HL-60 (cell line): ENCODE results near the gene RGP1.

Source experiments
- DNase-seq, 2 experiments: peaks; one replicate each; pipeline ENCODE4 v3.0.0-alpha.2; 2010 to 2020; ENCODE audit warnings: low read depth in 1 of 2, low spot score in 1 of 2
- H3K27ac ChIP-seq: fragments of 250-450 bp; sonication (Bioruptor Pico); replicated peaks from 2 replicates; pipeline ENCODE4 v1.5.1; 2020; ENCODE audit warnings: mild to moderate bottlenecking, moderate library complexity
- H3K27me3 ChIP-seq: fragments of 250-450 bp; sonication (Bioruptor Pico); 2 replicates; pipeline ENCODE4 v1.5.1; 2021; ENCODE audit warnings: mild to moderate bottlenecking, moderate library complexity; ENCODE audit not compliant: insufficient read depth, poor library complexity, severe bottlenecking
- H3K4me3 ChIP-seq: replicated peaks from 2 replicates; pipeline ENCODE4 v1.5.1; 2011; ENCODE audit warnings: mild to moderate bottlenecking, control low read depth, low read length; ENCODE audit not compliant: insufficient read depth
- GABPA ChIP-seq: IDR thresholded peaks from 2 replicates; pipeline ENCODE4 v1.6.1; 2012; ENCODE audit warnings: low read depth
- POLR2AphosphoS5 ChIP-seq: IDR thresholded peaks from 2 replicates; pipeline ENCODE4 v1.6.1; 2012; ENCODE audit warnings: low read depth
- REST ChIP-seq: IDR thresholded peaks from 2 replicates; pipeline ENCODE4 v1.6.1; 2012; ENCODE audit warnings: low read depth; ENCODE audit not compliant: insufficient replicate concordance
- SPI1 ChIP-seq: IDR thresholded peaks from 2 replicates; pipeline ENCODE4 v1.6.1; 2012; ENCODE audit warnings: low read depth, mild to moderate bottlenecking, borderline replicate concordance
- TF ChIP-seq, protein P1 (sequence below): IDR thresholded peaks from one replicate; pipeline ENCODE4 v1.5.1; 2011; ENCODE audit warnings: low read length, control low read depth, inconsistent platforms; ENCODE audit not compliant: insufficient read depth

The RGP1 gene

DNA sequence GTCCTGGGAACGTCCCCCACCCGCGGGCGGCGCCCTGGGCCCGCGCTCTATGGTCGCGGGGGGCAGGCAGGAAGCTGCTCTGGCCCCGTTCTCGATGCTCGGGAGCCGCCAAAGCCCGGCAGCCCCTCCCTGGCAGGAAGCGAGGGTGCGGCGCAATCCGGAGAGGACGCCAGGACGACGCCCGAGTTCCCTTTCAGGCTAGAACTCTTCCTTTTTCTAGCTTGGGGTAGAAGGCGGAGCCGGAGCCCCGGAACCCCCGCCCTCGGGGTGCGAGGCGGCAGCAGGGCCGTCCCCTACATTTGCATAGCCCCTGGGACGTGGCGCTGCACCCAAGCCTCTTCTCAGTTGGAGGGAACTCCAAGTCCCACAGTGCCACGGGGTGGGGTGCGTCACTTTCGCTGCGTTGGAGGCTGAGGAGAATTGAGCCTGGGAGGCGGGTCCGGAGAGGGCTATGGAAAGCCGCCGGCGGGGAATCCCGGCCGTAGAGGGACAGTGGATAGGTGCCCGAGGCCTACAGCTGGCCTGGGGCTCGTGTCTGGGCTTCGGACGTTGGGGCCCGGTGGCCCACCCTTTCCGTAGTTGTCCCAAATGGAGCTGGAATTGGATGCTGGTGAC is 16.8 kb upstream of the RGP1 start, which contains the start of the genes CREB3 and TLN1:
Gene CREB3 (plus strand): TSS at position 482 of the 615 bp plus-strand sequence. CDS start 107 bp downstream, at position 589.
Gene TLN1 (minus strand): TSS at position 11 of the 615 bp plus-strand sequence. CDS start 6,501 bp downstream, outside the sequence.
- Histone ChIP-seq H3K27me3 (no peaks in the 10 kb centered on the region), H3K27ac (peak within 1 kb of the TSS; percentile 82), H3K4me3 (peak within 1 kb of the TSS; percentile 83)
- peak; percentile 57; the same call in 1 of the 2 replicates for TF ChIP-seq POLR2AphosphoS5
- TF ChIP-seq, protein P1, sequence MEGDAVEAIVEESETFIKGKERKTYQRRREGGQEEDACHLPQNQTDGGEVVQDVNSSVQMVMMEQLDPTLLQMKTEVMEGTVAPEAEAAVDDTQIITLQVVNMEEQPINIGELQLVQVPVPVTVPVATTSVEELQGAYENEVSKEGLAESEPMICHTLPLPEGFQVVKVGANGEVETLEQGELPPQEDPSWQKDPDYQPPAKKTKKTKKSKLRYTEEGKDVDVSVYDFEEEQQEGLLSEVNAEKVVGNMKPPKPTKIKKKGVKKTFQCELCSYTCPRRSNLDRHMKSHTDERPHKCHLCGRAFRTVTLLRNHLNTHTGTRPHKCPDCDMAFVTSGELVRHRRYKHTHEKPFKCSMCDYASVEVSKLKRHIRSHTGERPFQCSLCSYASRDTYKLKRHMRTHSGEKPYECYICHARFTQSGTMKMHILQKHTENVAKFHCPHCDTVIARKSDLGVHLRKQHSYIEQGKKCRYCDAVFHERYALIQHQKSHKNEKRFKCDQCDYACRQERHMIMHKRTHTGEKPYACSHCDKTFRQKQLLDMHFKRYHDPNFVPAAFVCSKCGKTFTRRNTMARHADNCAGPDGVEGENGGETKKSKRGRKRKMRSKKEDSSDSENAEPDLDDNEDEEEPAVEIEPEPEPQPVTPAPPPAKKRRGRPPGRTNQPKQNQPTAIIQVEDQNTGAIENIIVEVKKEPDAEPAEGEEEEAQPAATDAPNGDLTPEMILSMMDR, result no peak
- peak; percentile 95 for TF ChIP-seq GABPA
- TF ChIP-seq SPI1, result peak; percentile 87; the same call in 1 of the 2 replicates
- peak; percentile 97 to 100 for DNase-seq

GRCh38 chr9:35732800-35733541 is 16.1 kb upstream of the RGP1 start:
- Histone ChIP-seq H3K27ac (peak overlapping the region; percentile 48), H3K4me3 (peak overlapping the region; percentile 80), H3K27me3 (no peaks in the 10 kb centered on the region)
- peak in 1 of 2 experiments; percentile 31 for DNase-seq
- TF ChIP-seq, protein P1, result no peak
- peak; percentile 83; the same call in 1 of the 2 replicates for TF ChIP-seq SPI1

DNA sequence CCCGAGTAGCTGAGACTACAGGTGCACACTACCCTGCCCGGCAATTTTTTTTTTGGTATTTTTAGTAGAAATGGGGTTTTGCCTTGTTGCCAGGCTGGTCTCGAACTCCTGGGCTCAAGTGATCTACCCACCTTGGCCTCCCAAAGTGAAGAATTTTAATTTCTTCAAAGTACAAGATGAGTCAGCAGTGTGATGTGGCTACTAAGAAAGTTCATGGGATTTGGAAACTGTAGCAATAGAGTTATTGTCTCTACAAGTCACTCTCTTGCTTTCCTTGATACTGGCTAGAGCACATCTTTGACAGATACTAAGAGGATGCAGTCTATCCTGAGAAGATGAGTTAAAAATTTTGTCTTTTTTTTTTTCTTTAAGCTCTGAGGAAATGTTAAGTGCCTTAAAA is 15.0 kb upstream of the RGP1 start:
- DNase-seq, result no peak
- Histone ChIP-seq H3K27me3 (no peaks in the 10 kb centered on the region), H3K27ac (no peak overlapping the region), H3K4me3 (no peak overlapping the region)
- no peak for TF ChIP-seq POLR2AphosphoS5
- no peak for TF ChIP-seq GABPA
- TF ChIP-seq REST, result no peak
- TF ChIP-seq, protein P1, result no peak
- no peak for TF ChIP-seq SPI1

DNA sequence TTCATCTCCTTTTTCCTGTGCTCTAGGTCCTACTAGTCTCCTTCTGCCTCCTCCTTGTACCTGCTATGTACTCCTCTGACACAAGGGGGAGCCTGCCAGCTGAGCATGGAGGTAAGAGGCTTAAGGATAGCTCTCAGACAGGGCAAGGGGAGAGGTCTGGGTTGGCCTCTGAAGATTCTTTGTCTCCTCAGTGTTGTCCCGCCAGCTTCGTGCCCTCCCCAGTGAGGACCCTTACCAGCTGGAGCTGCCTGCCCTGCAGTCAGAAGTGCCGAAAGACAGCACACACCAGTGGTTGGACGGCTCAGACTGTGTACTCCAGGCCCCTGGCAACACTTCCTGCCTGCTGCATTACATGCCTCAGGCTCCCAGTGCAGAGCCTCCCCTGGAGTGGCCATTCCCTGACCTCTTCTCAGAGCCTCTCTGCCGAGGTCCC is 12.9 kb upstream of the RGP1 start:
- TF ChIP-seq SPI1, result no peak
- TF ChIP-seq POLR2AphosphoS5, result no peak
- no peak for TF ChIP-seq REST
- no peak for TF ChIP-seq GABPA
- TF ChIP-seq, protein P1, result peak; percentile 93
- DNase-seq, result peak in 1 of 2 experiments; percentile 82
- Histone ChIP-seq H3K4me3 (no peak overlapping the region), H3K27me3 (no peaks in the 10 kb centered on the region), H3K27ac (no peak overlapping the region)
